BLaER1 (cell line): Measurements from ENCODE around the gene CATSPER4.

ENCODE experiments used
- H3K27ac ChIP-seq: shearing (Covaris generic); formaldehyde crosslinking; 2 replicates; pipeline ENCODE4 v1.8.1; 2022
- H3K27me3 ChIP-seq: shearing (Covaris generic); formaldehyde crosslinking; 2 replicates; pipeline ENCODE4 v1.8.1; 2022
- H3K36me3 ChIP-seq: shearing (Covaris generic); formaldehyde crosslinking; 2 replicates; pipeline ENCODE4 v1.8.1; 2022
- H3K4me1 ChIP-seq: shearing (Covaris generic); formaldehyde crosslinking; 2 replicates; pipeline ENCODE4 v1.8.1; 2022
- H3K4me2 ChIP-seq: shearing (Covaris generic); formaldehyde crosslinking; 2 replicates; pipeline ENCODE4 v1.8.1; 2022
- H3K4me3 ChIP-seq: shearing (Covaris generic); formaldehyde crosslinking; 2 replicates; pipeline ENCODE4 v1.8.1; 2022
- H3K9ac ChIP-seq: shearing (Covaris generic); formaldehyde crosslinking; 2 replicates; pipeline ENCODE4 v1.8.1; 2022
- H3K9me3 ChIP-seq: shearing (Covaris generic); formaldehyde crosslinking; 2 replicates; pipeline ENCODE4 v1.8.1; 2022
- H4K20me1 ChIP-seq: shearing (Covaris generic); formaldehyde crosslinking; 2 replicates; pipeline ENCODE4 v1.8.1; 2022
- Cebpa-rat ChIP-seq: shearing (Covaris generic); IDR thresholded peaks from 2 replicates; pipeline ENCODE4 v1.8.1; 2022

Gene CATSPER4

GRCh38 chr1:26156285-26157038 lies 33.9 kb upstream of the CATSPER4 start:
- Histone ChIP-seq H3K4me1 (peaks cover 88% of the 10 kb centered on the region), H4K20me1 (no peaks in the 10 kb centered on the region), H3K27me3 (no peaks in the 10 kb centered on the region)

DNA sequence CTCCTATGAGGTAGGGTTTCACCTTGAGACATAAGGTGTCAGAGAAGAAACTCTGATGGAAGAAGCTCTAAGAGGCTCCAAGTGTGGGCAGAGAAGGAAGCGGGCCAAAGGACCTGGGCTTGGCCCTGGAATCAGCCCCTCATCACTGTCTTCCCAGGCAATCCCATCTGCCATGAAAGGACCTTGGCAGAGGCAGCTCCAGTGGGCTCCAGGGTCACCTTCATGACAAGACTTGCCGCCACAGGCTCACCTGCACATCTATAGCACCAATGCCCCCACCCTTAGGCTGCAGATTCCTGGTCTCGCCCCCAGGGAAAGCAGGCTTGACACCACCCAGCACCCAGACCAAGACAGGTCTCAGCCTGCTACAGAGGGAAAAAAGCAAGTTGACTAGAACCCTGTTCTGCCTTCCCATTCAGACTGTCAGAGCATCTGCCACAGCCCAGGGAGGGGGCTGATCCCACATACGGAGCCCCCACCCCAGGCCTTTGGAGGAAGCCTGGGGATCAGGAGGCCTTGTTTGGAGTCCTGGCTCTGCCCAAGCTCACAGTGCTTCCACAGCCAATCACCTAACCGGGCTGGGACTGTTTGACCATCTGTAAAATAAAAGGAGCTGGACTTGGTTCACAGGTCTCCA lies 32.0 kb upstream of the CATSPER4 start:
- Histone ChIP-seq H3K9me3 (no peaks in the 10 kb centered on the region), H3K4me3 (peak overlapping the region; percentile 69), H3K27me3 (no peaks in the 10 kb centered on the region), H3K4me2 (peak overlapping the region; percentile 100), H3K9ac (peak overlapping the region; percentile 86), H4K20me1 (no peaks in the 10 kb centered on the region), H3K36me3 (no peaks in the 10 kb centered on the region), H3K4me1 (peaks cover 98% of the 10 kb centered on the region), H3K27ac (peak overlapping the region; percentile 88)
- TF ChIP-seq Cebpa-rat: no peak

More at GRCh38 chr1:26156285-26157038, 33.9 kb upstream of the CATSPER4 start:
- TF ChIP-seq Cebpa-rat: no peak
- H3K27ac ChIP-seq: peak overlapping the region; percentile 68
- H3K4me3 ChIP-seq: peak overlapping the region; percentile 62
- no peaks in the 10 kb centered on the region for H3K36me3 ChIP-seq
- no peaks in the 10 kb centered on the region for H3K9me3 ChIP-seq
- H3K4me2 ChIP-seq: peak overlapping the region; percentile 100
- H3K9ac ChIP-seq: peak overlapping the region; percentile 64

DNA sequence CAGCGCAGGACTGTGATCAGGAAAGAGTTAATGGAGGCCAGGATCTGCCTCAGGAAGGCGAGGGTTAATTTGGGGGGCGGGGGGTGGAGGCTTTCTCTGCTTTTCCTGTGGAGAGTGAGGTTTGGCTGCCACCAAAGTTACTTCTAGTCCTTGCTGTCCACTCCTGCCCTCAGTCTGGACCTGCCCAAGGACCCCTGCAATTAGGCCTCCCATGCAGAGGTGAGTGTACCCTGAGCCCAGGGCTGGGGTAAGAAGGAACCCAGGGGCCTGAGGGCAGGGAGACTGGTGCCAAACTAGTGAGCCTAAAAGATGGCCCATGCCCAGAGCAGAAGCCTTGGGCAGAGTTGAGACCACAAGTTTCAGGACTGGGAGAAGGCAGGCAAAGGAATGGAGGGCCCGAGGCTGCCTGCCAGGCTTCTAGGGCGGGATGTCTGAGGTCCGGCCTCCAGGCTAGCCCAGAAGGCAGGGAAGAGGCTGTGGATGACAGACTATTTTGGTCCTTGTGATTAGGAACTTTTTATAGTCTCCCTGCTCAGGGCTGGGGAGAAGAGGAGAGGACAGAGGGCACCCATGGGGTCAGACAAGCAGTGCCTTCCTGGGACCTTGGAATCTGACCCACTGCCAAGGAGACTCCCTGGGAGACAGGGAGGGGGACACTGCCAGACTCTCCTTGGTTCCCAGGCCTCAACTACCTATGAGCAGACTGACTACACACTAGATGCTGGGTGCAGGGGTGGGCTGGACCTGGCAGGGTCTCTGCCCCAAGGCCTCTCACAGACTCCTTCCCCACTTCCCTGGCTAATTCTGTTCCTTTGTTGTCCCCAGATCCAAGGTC lies 31.3 kb upstream of the CATSPER4 start, which contains the start of gene FAM110D:
TSS of gene FAM110D (plus strand) at position 172 of the 835 bp plus-strand sequence. CDS start 2,213 bp downstream, outside the sequence.
- H3K9ac ChIP-seq: peak within 1 kb of the TSS; percentile 86
- no peaks in the 10 kb centered on the region for H4K20me1 ChIP-seq
- H3K36me3 ChIP-seq: no peaks in the 10 kb centered on the region
- peak within 1 kb of the TSS; percentile 88 for H3K27ac ChIP-seq
- peak within 1 kb of the TSS; percentile 100 for H3K4me2 ChIP-seq
- TF ChIP-seq Cebpa-rat: no peak
- H3K9me3 ChIP-seq: no peaks in the 10 kb centered on the region
- H3K4me3 ChIP-seq: peak within 1 kb of the TSS; percentile 69
- H3K27me3 ChIP-seq: no peaks in the 10 kb centered on the region
- peaks cover 98% of the 10 kb centered on the region for H3K4me1 ChIP-seq

DNA sequence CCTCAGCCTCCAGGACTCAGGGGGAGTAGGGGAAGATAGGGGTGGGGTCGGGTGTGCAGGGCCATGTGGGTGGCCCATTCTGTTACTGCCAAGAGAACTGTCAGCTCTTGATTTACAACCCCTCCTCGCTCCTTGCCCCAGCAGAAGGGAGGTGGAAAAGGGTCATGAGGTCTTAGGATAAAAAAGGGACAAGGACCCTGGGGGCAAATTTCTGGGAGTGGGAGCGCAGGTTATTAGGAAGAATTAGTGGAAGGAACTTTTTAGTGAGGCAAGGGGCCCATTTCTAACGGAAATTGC lies 30.7 kb upstream of the CATSPER4 start:
- Histone ChIP-seq H3K4me3 (peak overlapping the region; percentile 69), H3K27me3 (no peaks in the 10 kb centered on the region), H3K36me3 (no peaks in the 10 kb centered on the region), H3K27ac (peak overlapping the region; percentile 88), H3K4me2 (peak overlapping the region; percentile 100), H3K9ac (peak overlapping the region; percentile 86), H4K20me1 (no peaks in the 10 kb centered on the region), H3K9me3 (no peaks in the 10 kb centered on the region), H3K4me1 (peaks cover 98% of the 10 kb centered on the region)
- TF ChIP-seq Cebpa-rat: no peak

DNA sequence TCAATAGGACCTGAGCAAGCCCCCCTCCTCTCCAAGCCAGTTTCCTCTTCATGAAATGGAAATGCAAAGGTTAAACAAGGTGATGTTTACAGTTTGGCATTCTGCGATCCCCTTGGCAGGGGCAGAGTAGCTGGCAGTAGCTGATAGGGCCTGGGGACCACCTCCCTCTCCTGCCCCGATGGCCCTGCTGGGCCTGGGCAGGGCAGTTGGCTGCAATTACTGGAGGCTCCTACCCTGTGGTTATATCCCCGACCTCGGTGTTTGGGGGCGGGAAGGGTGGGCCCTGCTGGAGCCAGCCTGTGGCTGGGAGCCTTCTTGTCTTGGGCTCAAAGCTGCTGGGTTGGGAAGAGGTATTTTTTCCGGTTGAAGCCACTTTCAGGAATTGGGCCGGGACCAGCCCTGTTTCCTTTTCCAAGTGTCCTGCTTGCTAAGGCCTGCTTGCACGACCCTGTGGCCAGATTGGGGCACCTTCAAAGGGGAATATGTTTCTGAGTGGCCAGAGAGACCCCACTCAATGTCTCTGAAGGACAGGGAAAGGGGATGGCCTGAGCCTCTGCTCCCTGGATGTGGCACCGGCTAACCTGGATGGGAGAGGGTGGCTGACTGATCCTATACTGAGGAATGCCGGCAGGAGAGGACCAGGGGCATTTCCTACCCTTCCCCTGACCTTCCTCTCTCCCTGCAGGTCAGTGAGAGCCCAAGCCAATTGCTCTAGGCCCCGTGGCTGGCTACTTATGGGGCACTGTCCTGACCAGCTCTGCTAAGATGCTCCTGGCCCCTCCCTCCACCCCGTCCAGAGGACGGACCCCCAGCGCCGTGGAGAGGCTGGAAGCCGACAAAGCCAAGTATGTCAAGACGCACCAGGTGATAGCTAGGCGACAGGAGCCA lies 29.6 kb upstream of the CATSPER4 start:
- peaks cover 98% of the 10 kb centered on the region for H3K4me1 ChIP-seq
- peak overlapping the region; percentile 86 for H3K9ac ChIP-seq
- H3K9me3 ChIP-seq: no peaks in the 10 kb centered on the region
- H3K36me3 ChIP-seq: no peaks in the 10 kb centered on the region
- peak overlapping the region; percentile 88 for H3K27ac ChIP-seq
- H4K20me1 ChIP-seq: no peaks in the 10 kb centered on the region
- H3K4me2 ChIP-seq: peak overlapping the region; percentile 100
- no peak for TF ChIP-seq Cebpa-rat
- no peaks in the 10 kb centered on the region for H3K27me3 ChIP-seq
- H3K4me3 ChIP-seq: peak overlapping the region; percentile 69

GRCh38 chr1:26161415-26162219 lies 28.8 kb upstream of the CATSPER4 start:
- peaks cover 92% of the 10 kb centered on the region for H3K4me1 ChIP-seq
- peak overlapping the region; percentile 86 for H3K9ac ChIP-seq
- no peak for TF ChIP-seq Cebpa-rat
- no peaks in the 10 kb centered on the region for H3K9me3 ChIP-seq
- H3K27me3 ChIP-seq: no peaks in the 10 kb centered on the region
- peak overlapping the region; percentile 88 for H3K27ac ChIP-seq
- H3K4me2 ChIP-seq: peak overlapping the region; percentile 100
- no peaks in the 10 kb centered on the region for H3K36me3 ChIP-seq
- peak overlapping the region; percentile 69 for H3K4me3 ChIP-seq
- H4K20me1 ChIP-seq: no peaks in the 10 kb centered on the region

DNA sequence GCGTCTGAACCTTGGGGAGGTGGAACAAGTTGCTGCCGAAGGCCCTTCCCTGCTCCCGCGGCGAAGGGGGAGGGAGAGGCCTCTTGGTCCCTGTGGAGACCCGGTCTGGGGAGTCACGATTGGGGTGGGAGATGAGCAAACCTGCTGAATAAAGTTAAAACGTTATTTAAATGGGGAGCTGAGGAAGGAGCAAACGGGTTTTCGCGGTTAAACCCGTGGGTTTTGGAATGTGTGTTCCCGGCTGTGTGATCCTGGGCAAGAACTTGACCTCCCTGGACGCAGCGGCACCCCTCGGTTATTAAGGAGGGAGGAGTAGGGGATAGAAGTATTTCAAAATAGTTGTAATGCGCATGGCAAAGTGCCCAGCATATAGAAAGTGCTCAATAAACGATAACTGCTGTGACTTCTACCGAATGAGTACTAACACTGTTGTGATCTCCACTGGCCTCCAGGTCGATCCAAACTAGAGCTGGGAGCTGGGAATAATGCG lies 28.1 kb upstream of the CATSPER4 start:
- Histone ChIP-seq H3K9ac (peak overlapping the region; percentile 86), H3K27ac (peak overlapping the region; percentile 88), H3K36me3 (no peaks in the 10 kb centered on the region), H3K4me1 (peaks cover 86% of the 10 kb centered on the region), H3K4me3 (peak overlapping the region; percentile 69), H3K27me3 (no peaks in the 10 kb centered on the region), H4K20me1 (no peaks in the 10 kb centered on the region), H3K4me2 (peak overlapping the region; percentile 100), H3K9me3 (no peaks in the 10 kb centered on the region)
- TF ChIP-seq Cebpa-rat: no peak

DNA sequence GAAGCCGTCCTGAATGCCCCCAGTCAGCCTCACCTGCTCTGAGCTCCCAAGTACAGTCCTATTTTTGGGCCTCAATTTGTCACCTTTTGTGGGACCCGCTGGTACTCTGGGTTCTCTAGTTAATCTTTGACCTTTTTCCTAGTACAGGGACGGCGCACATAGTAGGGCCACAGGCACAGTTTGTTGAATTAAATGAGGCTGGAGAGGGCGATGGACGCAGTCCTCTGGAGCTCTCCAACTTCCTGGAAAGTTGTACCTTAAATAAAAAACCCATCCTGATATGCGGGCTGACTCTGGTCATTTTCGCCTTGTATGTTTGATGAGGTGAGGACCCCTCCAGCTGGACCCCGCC lies 26.7 kb upstream of the CATSPER4 start:
- Histone ChIP-seq H3K27ac (no peak overlapping the region), H3K4me2 (peak overlapping the region; percentile 90), H3K9me3 (no peaks in the 10 kb centered on the region), H3K4me1 (peaks cover 75% of the 10 kb centered on the region), H4K20me1 (no peaks in the 10 kb centered on the region), H3K36me3 (no peaks in the 10 kb centered on the region), H3K9ac (peak overlapping the region; percentile 66; the same call in 1 of the 2 replicates), H3K27me3 (no peaks in the 10 kb centered on the region), H3K4me3 (peak overlapping the region; percentile 64)
- no peak for TF ChIP-seq Cebpa-rat
